ENCODE results near the gene RNF225.
"Not testable (repeated sequence)": the region's sequence is repeated elsewhere in the genome, so short reads cannot be mapped to it uniquely, and the experiment has no call there.

Gene RNF225

GRCh38 chr19:58407658-58408151 lies 12.2 kb downstream of the RNF225 start:
- no peak for DNase-seq (ENCODE audit: low read depth in 2 of 3, low spot score in 2 of 3)

GRCh38 chr19:58408152-58409009 lies 12.9 kb downstream of the RNF225 start, which contains the start of gene ZNF584:
Gene ZNF584, plus strand, starts transcription at chr19:58408649. Its CDS starts 499 bp downstream, at chr19:58409148.
- DNase-seq (ENCODE audit: low read depth in 2 of 3, low spot score in 2 of 3) = peak; percentile 78 to 90 (median 88)

GRCh38 chr19:58409010-58409790 lies 13.7 kb downstream of the RNF225 start:
- no peak for DNase-seq (ENCODE audit: low read depth in 2 of 3, low spot score in 2 of 3)

- DNase-seq (ENCODE audit: low read depth in 2 of 3, low spot score in 2 of 3) = no peak
Measured at GRCh38 chr19:58416604-58417003, 21.1 kb downstream of the RNF225 start.

- no peak for DNase-seq (ENCODE audit: low read depth in 2 of 3, low spot score in 2 of 3)
Measured at GRCh38 chr19:58417071-58417470, 21.6 kb downstream of the RNF225 start.

GRCh38 chr19:58428617-58429016 lies 33.2 kb downstream of the RNF225 start:
- no peak for DNase-seq (ENCODE audit: low read depth in 2 of 3, low spot score in 2 of 3)

GRCh38 chr19:58429745-58430144 lies 34.3 kb downstream of the RNF225 start:
- DNase-seq (ENCODE audit: low read depth in 2 of 3, low spot score in 2 of 3) = no peak

GRCh38 chr19:58434217-58434616 lies 38.8 kb downstream of the RNF225 start:
- no peak for DNase-seq (ENCODE audit: low read depth in 2 of 3, low spot score in 2 of 3)

GRCh38 chr19:58439576-58440554 lies 44.4 kb downstream of the RNF225 start, which contains the start of gene ZNF132:
Gene ZNF132, minus strand, starts transcription at chr19:58440153. Its CDS starts 332 bp downstream, at chr19:58439821.
- peak; percentile 63 to 88 (median 80) for DNase-seq (ENCODE audit: low read depth in 2 of 3, low spot score in 2 of 3)

- DNase-seq (ENCODE audit: low read depth in 2 of 3, low spot score in 2 of 3) = no peak
Measured at GRCh38 chr19:58440556-58440955, 45.1 kb downstream of the RNF225 start.

GRCh38 chr19:58442986-58443385 lies 47.5 kb downstream of the RNF225 start:
- not testable (repeated sequence) for DNase-seq (ENCODE audit: low read depth in 2 of 3, low spot score in 2 of 3)
